ENCODE data around the gene MED26. TPM values are rescaled to one million over a fixed set of nuclear protein-coding genes. Genes with fewer than 3 reads are reported as not detected.

Gene MED26
- total RNA-seq, 1 experiment from 2014 or later, result 11.4 TPM

DNA sequence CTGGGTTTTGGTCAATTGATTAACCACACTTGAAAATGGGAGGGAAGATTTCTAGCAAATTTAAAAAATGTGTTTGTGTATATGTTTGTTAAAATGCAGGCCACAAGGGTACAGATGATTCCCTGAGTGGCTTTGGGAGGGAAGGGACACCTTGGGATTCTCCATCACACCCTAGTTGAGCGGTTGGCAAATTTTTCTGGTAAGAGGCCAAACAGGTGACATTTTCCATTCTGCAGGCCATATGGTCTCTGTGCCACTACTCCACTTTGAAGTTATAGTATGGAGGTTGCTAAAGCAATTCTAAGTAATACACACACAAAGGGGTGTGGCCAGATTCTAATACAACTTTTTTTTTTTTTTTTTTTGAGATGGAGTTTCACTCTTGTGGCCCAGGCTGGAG, 12.9 kb upstream of the MED26 start:
- H3K27ac Mint-ChIP-seq, result no peak overlapping the region
- Histone ChIP-seq H2BK120ac (ENCODE audit: low read depth, low read length, poor library complexity, severe bottlenecking) (no peak overlapping the region), H3K79me1 (ENCODE audit: insufficient read depth, low read depth, low read length, poor library complexity, severe bottlenecking) (peaks cover 23% of the 10 kb centered on the region), H4K91ac (ENCODE audit: insufficient read length, low read depth, low read length) (no peak overlapping the region), H2AK5ac (ENCODE audit: insufficient read length, low read length) (no peak overlapping the region), H3K23me2 (ENCODE audit: insufficient read length, low read depth, low read length, poor library complexity, severe bottlenecking) (no peaks in the 10 kb centered on the region), H2BK20ac (ENCODE audit: low read depth, low read length, poor library complexity, severe bottlenecking) (no peak overlapping the region), H4K5ac (ENCODE audit: insufficient read length, low read depth, low read length) (no peak overlapping the region), H4K8ac (replicated peaks; ENCODE audit: insufficient read length, low read depth, low read length) (no peak overlapping the region), H2AFZ (ENCODE audit: low read length) (no peak overlapping the region), H3K27me3 (ENCODE audit: insufficient read depth, low read length) (no peaks in the 10 kb centered on the region), H3K9me3 (ENCODE audit: control insufficient read depth, low read depth, low read length) (no peaks in the 10 kb centered on the region), H2BK5ac (ENCODE audit: insufficient read length, low read length) (no peak overlapping the region), H3T11ph (ENCODE audit: low read length) (no peak overlapping the region), H3K4me2 (ENCODE audit: insufficient read depth, insufficient read length, low read length) (no peak overlapping the region), H3K27ac (ENCODE audit: insufficient read length, low read depth, low read length) (no peak overlapping the region), H3K4ac (ENCODE audit: low read depth, low read length) (no peak overlapping the region), H3K18ac (ENCODE audit: insufficient read length, low read depth, low read length) (no peak overlapping the region), H4K20me1 (ENCODE audit: control insufficient read depth, insufficient read depth, insufficient read length) (no peaks in the 10 kb centered on the region), H2BK15ac (ENCODE audit: low read depth, low read length) (no peak overlapping the region), H3K14ac (ENCODE audit: insufficient read depth, low read length) (no peak overlapping the region), H3K9ac (ENCODE audit: extremely low read depth, insufficient read length, low read length) (no peak overlapping the region), H3K4me1 (ENCODE audit: insufficient read depth, low read length) (no peaks in the 10 kb centered on the region), H2BK12ac (ENCODE audit: insufficient read length, low read depth, low read length) (no peak overlapping the region), H3K79me2 (ENCODE audit: insufficient read depth, low read length) (peaks cover 2% of the 10 kb centered on the region; the same call in 1 of the 2 replicates), H3K56ac (ENCODE audit: insufficient read length, low read depth, low read length) (no peak overlapping the region), H3K23ac (ENCODE audit: insufficient read length, low read depth, low read length) (no peak overlapping the region)
- H3K4me3 Mint-ChIP-seq, result no peak overlapping the region
- H3K27me3 Mint-ChIP-seq (ENCODE audit: low read depth), result no peaks in the 10 kb centered on the region
- H3K4me1 Mint-ChIP-seq, result no peaks in the 10 kb centered on the region
- no peaks in the 10 kb centered on the region for H3K9me3 Mint-ChIP-seq
- no CpG with 5 or more reads among the region's 1 CpG for WGBS (ENCODE audit: extremely low coverage, insufficient read length, low lambda C conversion rate)
- TF ChIP-seq, protein P1, sequence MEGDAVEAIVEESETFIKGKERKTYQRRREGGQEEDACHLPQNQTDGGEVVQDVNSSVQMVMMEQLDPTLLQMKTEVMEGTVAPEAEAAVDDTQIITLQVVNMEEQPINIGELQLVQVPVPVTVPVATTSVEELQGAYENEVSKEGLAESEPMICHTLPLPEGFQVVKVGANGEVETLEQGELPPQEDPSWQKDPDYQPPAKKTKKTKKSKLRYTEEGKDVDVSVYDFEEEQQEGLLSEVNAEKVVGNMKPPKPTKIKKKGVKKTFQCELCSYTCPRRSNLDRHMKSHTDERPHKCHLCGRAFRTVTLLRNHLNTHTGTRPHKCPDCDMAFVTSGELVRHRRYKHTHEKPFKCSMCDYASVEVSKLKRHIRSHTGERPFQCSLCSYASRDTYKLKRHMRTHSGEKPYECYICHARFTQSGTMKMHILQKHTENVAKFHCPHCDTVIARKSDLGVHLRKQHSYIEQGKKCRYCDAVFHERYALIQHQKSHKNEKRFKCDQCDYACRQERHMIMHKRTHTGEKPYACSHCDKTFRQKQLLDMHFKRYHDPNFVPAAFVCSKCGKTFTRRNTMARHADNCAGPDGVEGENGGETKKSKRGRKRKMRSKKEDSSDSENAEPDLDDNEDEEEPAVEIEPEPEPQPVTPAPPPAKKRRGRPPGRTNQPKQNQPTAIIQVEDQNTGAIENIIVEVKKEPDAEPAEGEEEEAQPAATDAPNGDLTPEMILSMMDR (conservative IDR thresholded peaks at IDR 0.05), result no peak
- H3K36me3 Mint-ChIP-seq (ENCODE audit: insufficient read depth in 1 of 3, low read depth in 3 of 3), result peaks cover 31 to 77% (median 54%) of the 10 kb centered on the region in 3 experiments
- DNase-seq, result no peak
